Astrocyte of the spinal cord (primary cell): ENCODE data around the gene CDK14.

Experiments
- DNase-seq: peaks from one replicate; pipeline ENCODE4 v3.0.0; 2011; ENCODE audit warnings: low read depth, low spot score
- H3K4me3 ChIP-seq: 2 replicates; pipeline ENCODE4 v1.5.1; 2011; ENCODE audit warnings: low read depth, mild to moderate bottlenecking, low read length, moderate library complexity
- CTCF ChIP-seq: IDR thresholded peaks from 2 replicates; pipeline ENCODE4 v1.5.1; 2012; ENCODE audit warnings: low read depth, mild to moderate bottlenecking, low read length, inconsistent platforms
- in situ Hi-C: cut with HindIII; loops from 2 replicates; pipeline ENCODE4 v1.10.0; 2017; ENCODE audit warnings: low sequenced_read_pairs

Gene CDK14

GRCh38 chr7:90938371-90938770 lies 342.2 kb downstream of the CDK14 start:
- H3K4me3 ChIP-seq, result no peak overlapping the region
- no peak for DNase-seq
- TF ChIP-seq CTCF, result no peak
- in situ Hi-C loops, result no loop called here

GRCh38 chr7:90939666-90940065 lies 343.5 kb downstream of the CDK14 start:
- in situ Hi-C loops, result no loop called here
- TF ChIP-seq CTCF, result no peak
- H3K4me3 ChIP-seq, result no peak overlapping the region
- DNase-seq, result no peak

GRCh38 chr7:90944021-90944420 lies 347.9 kb downstream of the CDK14 start:
- no peak for DNase-seq
- no peak for TF ChIP-seq CTCF
- in situ Hi-C loops, result no loop called here
- H3K4me3 ChIP-seq, result no peak overlapping the region

GRCh38 chr7:90945104-90945787 lies 349.1 kb downstream of the CDK14 start:
- in situ Hi-C loops, result no loop called here
- H3K4me3 ChIP-seq, result no peak overlapping the region
- DNase-seq, result peak; percentile 68
- TF ChIP-seq CTCF, result no peak

GRCh38 chr7:90946730-90947501 lies 350.8 kb downstream of the CDK14 start:
- no peak overlapping the region for H3K4me3 ChIP-seq
- in situ Hi-C loops, result no loop called here
- no peak for DNase-seq
- no peak for TF ChIP-seq CTCF

- H3K4me3 ChIP-seq, result no peak overlapping the region
- in situ Hi-C loops, result no loop called here
- TF ChIP-seq CTCF, result no peak
- no peak for DNase-seq
These were observed 352.0 kb downstream of the CDK14 start for GRCh38 chr7:90948085-90948484.
